H1 (cell line): ENCODE results near the gene RHOG. TPM values are rescaled to one million over a fixed set of nuclear protein-coding genes. Genes with fewer than 3 reads are reported as not detected.

Experiments
- ATF2 ChIP-seq: IDR thresholded peaks from 2 replicates; pipeline ENCODE4 v1.6.1; 2012; ENCODE audit warnings: low read length, inconsistent platforms
- CBX8 ChIP-seq: fragments of 300-800, 300-1000 bp; sonication (generic); IDR thresholded peaks from 2 replicates; pipeline ENCODE4 v1.7.1; 2016; ENCODE audit warnings: low read depth, low read length, borderline replicate concordance
- EP300 ChIP-seq, 2 experiments: IDR thresholded peaks; 1 replicate in 1 of 2; 2 replicates in 1 of 2; pipeline ENCODE4 v1.6.1; 2011 to 2012; ENCODE audit warnings: low read depth in 2 of 2, low read length in 2 of 2, mild to moderate bottlenecking in 2 of 2, borderline replicate concordance in 1 of 2, inconsistent platforms in 1 of 2, moderate library complexity in 1 of 2
- HDAC2 ChIP-seq, 2 experiments: fragments of 300-600 bp in 1 of 2; sonication (generic) in 1 of 2; IDR thresholded peaks; 2 replicates each; pipeline ENCODE4 v1.6.1; 2011 to 2012; ENCODE audit warnings: low read depth in 2 of 2, low read length in 2 of 2, mild to moderate bottlenecking in 2 of 2, moderate library complexity in 2 of 2, borderline replicate concordance in 1 of 2, inconsistent platforms in 1 of 2
- JUND ChIP-seq: IDR thresholded peaks from 2 replicates; pipeline ENCODE4 v1.6.1; 2011; ENCODE audit warnings: mild to moderate bottlenecking, improper control_type of control experiment, low read length
- MAFK ChIP-seq: IDR thresholded peaks from 2 replicates; pipeline ENCODE4 v1.6.1; 2012; ENCODE audit warnings: low read depth, mild to moderate bottlenecking, improper control_type of control experiment, low read length
- RFX5 ChIP-seq: IDR thresholded peaks from 2 replicates; pipeline ENCODE4 v1.6.1; 2011; ENCODE audit warnings: low read depth, low read length, improper control_type of control experiment, borderline replicate concordance
- SP1 ChIP-seq: IDR thresholded peaks from 2 replicates; pipeline ENCODE4 v1.6.1; 2011; ENCODE audit warnings: low read depth, low read length
- SRF ChIP-seq: IDR thresholded peaks from 2 replicates; pipeline ENCODE4 v1.6.1; 2011; ENCODE audit warnings: mild to moderate bottlenecking, low read depth, low read length, moderate library complexity
- polyA plus RNA-seq, 7 experiments: library from polyadenylated mRNA; depleted of rRNA in 3 of 7; stranded (reverse) in 5 of 7; unstranded in 2 of 7; fragments of >200 nt in 5 of 7; fragments of 200-250 nt in 2 of 7; gene quantifications; 1 replicate in 5 of 7; 2 replicates in 1 of 7; 4 replicates in 1 of 7; pipeline versions ENCODE4 v1.2.1 to v1.2.3, GENCODE V29; 2011 to 2013; ENCODE audit warnings: missing spikeins in 2 of 7, mixed read lengths in 2 of 7
- total RNA-seq: library from RNA; stranded (reverse); fragmentation: NEBNext Ultra II Directional; extraction: Animal tissue kit (Norgen Biotek cat#: 25700); gene quantifications from 2 replicates; pipeline ENCODE4 v1.2.1, GENCODE V29; 2021

Gene RHOG
- total and polyA plus RNA-seq, 2 of the 8 experiments (the other 6 are each of a cell fraction or from before 2014, with no cell fraction given) = 28.3 to 69.6 TPM

GRCh38 chr11:3878258-3878584, 37.5 kb upstream of the RHOG start (continued):
- TF ChIP-seq EP300 (IDR thresholded peaks at IDR 0.05; ENCODE audit: borderline replicate concordance in 1 of 2, low read depth in 2 of 2, low read length in 2 of 2) (no peak), CBX8 (no peak), HDAC2 (IDR thresholded peaks at IDR 0.05; ENCODE audit: borderline replicate concordance in 1 of 2, low read depth in 2 of 2, low read length in 2 of 2) (no peak), JUND (no peak), SP1 (no peak), SRF (no peak), ATF2 (no peak), RFX5 (no peak), MAFK (no peak)
